ENCODE data around the gene NTN1.

Gene NTN1

GRCh38 chr17:9162275-9162985 lies 141.1 kb downstream of the NTN1 start:
- no peak for DNase-seq (ENCODE audit: low read depth in 2 of 2)

GRCh38 chr17:9166788-9167187 lies 145.5 kb downstream of the NTN1 start:
- no peak for DNase-seq (ENCODE audit: low read depth in 2 of 2)

GRCh38 chr17:9167379-9167778 lies 146.1 kb downstream of the NTN1 start:
- no peak for DNase-seq (ENCODE audit: low read depth in 2 of 2)

GRCh38 chr17:9169116-9169515 lies 147.8 kb downstream of the NTN1 start:
- no peak for DNase-seq (ENCODE audit: low read depth in 2 of 2)

DNA sequence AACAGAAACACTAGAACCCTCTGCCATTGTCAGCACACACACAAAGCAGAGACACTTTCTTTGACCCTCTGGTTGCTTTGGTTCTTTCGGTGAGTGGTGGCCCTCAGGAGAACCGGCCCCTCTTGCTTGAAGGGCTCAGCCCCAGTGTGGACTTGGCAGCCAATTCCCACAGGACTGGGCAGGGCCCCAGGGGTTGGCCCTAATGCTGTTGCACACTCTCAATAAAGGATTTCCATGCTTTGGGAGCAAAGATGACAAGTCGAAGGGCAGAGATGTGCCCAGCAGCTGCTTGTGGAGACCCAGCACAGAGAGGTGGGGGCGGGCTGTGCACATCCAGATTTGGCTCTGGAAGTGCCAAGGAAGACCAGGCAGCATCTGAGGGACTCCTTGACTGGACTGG lies 149.0 kb downstream of the NTN1 start:
- DNase-seq (ENCODE audit: low read depth in 2 of 2), result no peak

DNA sequence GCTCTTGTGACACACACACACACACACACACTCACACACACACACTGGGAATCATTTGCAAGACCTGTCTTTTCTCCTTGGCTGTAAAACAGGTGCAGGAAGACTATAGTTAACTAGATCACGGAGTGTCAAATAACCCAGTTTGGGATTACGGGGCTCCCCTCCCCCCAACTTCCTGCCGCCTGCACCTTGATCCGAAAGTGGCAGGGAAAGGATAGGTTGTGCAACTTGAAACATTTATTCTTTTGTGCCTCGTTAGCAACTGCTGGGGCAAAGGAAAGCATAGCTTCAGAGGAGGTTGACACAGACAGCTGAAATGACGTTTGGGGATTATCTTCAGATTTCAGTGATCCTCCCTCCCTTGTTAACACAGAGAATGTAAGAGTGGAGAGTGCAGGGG lies 149.5 kb downstream of the NTN1 start:
- no peak for DNase-seq (ENCODE audit: low read depth in 2 of 2)

DNA sequence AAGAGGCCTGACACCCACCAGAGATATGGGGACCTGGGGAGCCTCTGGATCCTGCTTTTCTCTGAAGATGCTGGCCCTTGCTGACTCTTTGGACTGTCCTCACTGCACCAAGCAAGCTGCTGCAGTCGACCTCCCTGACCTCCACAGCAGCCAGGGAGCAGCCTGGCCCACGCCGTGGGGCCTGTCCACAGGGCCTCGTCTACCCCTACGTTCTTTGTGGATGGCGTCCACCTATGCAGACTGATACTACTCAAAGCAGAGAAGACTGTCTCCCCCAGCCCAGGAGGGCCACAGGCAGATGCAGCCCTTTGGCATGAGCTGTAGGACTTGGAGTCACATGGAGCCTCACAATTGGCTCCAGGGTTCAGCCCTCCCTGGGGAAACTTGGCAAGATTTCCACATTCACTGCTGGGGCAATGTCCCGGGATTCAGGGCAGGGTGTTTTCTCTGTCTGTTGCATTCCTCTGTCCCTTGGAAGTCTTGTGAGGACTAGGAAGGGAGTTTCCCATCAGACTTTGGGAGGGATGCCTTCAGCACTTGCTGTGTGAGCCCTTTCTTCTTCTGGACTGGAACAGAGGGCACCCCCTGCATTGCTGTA lies 152.2 kb downstream of the NTN1 start:
- DNase-seq (ENCODE audit: low read depth in 2 of 2), result no peak

DNA sequence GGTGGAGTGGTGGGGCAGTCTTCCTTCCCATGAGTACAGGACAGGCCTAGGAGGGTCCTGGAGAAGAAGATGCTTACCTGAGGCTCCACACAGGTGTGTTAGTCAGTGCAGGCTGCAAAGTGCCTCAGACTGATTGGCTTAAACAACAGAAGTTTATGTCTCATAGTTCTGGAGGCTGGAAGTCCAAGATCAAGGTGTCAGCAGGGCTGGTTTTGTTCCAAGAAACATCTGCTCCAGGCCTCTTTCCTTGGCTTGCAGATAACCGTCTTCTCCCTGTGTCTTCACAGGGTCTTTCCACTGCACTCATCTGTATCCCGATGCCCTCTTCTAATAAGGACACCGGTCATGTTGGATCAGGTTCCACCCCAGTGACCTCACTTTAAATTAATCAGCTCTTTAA lies 153.0 kb downstream of the NTN1 start:
- no peak for DNase-seq (ENCODE audit: low read depth in 2 of 2)

DNA sequence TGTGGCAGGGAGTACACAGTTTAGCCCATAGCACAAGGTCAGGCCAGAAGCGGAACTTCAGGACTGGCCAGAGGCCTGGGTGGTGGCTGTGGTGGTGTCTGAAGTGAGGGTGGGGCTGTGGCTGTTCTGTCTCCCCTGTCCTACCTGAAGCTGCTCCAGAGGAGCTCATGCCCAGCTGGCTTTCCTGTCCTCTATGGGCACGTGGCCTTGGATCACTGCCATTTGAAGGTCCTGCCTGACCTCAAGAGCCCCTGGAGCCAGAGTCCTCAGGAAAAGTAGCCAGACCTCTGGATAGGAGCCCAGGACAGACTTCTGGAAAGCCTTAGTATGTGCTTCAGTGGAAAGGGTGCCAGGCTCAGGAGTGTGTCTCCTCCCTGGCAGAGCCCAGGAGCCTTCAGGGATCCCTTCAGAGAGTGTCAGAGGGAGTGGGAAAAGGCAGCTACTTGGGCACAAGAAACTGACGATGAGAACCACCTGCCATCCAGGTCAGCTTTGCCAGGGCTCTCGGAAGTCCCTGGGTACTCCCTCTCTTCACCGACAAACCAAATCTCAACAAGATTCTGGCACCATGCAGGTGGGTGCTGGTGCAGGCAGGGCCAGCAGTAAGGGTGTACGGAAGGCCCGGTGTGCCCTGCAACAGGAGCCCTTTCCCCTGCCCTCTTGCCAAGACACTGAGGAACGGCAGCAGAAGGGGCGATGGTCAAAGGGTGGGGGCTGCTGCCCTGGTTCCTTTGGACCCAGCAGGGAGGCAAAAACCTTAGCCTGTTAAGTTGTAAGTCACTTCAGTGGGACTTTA lies 153.7 kb downstream of the NTN1 start:
- DNase-seq (ENCODE audit: low read depth in 2 of 2), result no peak

- DNase-seq (ENCODE audit: low read depth in 2 of 2), result no peak
Measured at GRCh38 chr17:9175700-9176467, 154.6 kb downstream of the NTN1 start.

DNA sequence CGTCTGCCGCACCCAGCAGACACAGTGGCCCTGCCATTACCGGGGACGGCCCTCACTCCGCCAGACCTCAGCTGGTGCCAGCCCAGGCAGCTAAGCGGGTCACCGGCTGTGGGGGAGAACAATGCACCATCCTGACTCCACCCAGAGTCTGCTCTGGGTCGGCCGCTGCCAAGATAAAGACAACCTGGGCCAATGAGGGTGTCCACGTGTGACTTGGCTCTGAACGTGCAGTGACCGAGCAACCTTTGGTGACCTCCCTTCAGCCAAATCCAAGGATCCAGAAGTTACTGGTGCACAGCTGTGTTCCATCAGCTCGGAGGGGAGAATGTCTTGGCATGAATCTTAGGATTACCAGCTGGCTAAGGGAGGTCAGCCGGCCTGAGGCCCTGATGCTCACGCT lies 155.9 kb downstream of the NTN1 start:
- no peak for DNase-seq (ENCODE audit: low read depth in 2 of 2)

DNA sequence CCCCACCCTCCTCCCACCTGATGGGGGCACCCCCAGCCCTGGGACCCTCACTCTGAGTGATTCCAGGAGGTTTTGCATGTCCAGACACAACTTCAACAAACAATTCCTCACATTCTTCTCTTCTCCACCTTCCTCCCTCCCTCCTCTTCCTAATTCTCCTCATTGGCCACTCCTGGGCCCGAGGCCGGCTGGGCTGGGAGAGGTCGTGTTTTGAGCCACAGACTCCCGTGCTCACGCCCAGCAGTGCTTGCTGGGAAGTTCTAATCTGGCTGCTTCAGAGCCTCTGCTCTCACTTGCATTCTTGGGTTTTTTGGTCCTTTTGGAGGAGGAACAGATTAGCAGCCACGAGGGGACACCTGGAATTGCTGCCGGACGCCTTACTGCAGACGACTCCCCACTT lies 157.0 kb downstream of the NTN1 start:
- DNase-seq (ENCODE audit: low read depth in 2 of 2), result no peak

DNA sequence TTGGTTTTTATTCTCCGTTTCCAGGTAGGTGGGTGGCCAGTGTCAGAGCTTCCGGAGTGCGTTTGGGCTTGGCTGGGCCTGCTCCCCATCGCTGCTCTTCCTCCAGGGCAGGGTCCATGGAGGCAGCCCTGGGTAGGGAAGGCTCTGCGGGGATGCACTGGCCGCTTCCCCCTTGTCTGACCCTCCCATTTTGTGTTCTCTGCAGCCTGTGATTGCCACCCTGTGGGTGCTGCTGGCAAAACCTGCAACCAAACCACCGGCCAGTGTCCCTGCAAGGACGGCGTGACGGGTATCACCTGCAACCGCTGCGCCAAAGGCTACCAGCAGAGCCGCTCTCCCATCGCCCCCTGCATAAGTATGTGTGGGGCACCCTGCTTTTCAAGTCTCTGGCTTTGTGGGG lies 158.3 kb downstream of the NTN1 start:
- no peak for DNase-seq (ENCODE audit: low read depth in 2 of 2)

DNA sequence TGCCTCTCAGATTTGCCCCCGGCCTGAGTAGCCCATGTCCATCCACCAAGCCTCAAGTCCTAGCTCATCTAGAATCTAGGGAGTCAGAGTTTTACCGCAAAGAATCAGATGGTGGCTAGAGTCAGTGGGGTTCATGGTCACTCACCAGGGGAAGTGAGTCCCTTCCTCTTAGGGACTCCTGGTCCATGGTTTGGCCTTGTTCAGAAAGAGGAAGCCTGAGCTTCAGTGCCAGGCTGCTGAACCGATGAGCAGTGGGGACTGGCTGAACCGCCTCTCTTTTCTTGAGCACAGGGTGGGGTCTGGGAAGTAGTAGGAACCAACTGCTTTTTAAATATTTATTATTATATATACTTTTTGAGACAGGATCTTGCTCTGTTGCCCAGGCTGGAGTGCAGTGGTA lies 160.3 kb downstream of the NTN1 start:
- DNase-seq (ENCODE audit: low read depth in 2 of 2), result no peak

DNA sequence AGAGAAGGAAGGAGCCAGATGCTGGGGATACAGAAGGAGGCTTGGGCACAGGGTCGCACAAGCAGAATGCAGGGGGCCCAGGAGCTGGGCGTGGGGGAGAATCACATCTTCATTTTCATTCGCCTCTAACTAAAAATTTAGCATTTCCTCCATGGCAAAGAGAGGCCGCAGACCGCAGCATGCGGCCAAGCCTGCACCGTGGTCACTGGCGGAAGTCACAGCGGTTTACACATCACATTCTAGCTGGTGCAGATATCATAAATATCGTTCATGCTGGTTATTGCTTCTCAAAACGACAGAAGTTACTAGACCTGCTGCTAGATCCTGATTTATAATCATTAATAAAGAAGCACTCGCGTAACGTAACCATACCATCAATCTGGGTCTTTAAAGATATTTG lies 162.0 kb downstream of the NTN1 start:
- no peak for DNase-seq (ENCODE audit: low read depth in 2 of 2)

DNA sequence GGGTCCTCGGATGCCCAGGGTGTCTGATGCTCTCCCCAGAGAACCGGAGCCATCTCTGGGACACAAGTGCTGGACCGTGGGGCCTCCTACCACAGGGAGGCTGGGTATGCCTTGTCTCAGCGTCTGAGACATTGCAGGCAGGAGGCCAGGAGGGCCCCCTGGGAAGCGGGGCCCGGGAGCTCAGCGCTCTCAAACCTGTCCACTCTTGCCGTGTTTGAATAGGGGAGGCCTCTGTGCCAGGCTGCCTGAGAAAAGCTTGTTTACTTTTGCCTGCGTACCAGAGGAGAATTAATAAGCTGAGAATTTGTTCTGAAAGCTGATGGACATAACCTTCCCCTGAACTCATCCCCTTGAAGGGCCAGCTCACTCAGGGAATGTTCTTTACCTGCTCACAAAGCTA lies 163.8 kb downstream of the NTN1 start:
- no peak for DNase-seq (ENCODE audit: low read depth in 2 of 2)

DNA sequence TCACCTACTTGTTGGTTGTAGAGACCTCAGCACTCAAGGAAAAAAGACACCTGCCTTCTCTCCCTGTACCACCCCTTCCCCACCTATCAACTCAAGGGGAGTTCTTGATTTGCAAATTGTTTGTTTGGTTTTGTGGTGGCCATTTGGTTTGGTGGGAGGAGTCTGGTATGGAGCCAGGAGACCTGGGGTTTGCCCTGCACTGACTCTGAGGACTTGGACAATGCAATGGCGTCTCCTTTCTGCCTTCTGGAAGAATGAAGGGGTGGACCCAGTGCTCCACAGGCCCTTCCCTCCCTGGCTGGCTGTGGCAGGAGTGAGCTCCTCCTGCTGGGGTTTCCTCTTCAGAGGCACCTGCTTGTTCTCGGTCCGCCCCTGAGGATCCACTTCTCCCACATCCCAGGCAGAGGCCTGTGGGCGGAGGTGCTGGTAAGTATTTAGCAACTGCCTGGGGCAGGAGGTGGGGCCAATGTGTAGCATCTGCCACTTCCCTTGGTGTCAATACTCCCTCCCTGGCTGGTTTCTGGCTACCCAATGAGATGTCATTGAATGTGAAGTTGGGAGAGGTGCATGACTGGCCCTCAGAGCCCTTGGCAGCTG lies 164.5 kb downstream of the NTN1 start:
- DNase-seq (ENCODE audit: low read depth in 2 of 2), result no peak

GRCh38 chr17:9187828-9188227 lies 166.5 kb downstream of the NTN1 start:
- no peak for DNase-seq (ENCODE audit: low read depth in 2 of 2)

GRCh38 chr17:9188367-9188766 lies 167.1 kb downstream of the NTN1 start:
- DNase-seq (ENCODE audit: low read depth in 2 of 2), result no peak

DNA sequence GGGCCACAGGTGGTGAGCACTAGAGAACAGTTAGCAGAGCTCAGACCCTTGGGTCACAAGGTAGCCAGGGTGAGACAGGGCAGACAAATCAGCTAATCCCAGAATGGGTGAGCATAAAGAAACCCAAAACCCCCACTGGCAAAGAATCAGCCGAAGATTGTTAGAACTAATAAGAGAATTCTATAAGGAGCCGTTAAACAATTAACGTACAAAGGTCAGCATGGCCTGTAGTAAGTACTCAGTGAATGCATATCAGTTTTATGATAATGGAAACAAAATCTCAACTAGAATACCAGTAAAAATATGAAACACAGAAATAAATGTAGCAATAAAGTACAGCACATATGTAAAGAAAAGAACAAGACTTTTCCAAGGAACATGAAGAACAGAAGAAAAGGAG lies 168.6 kb downstream of the NTN1 start:
- DNase-seq (ENCODE audit: low read depth in 2 of 2), result no peak

- DNase-seq (ENCODE audit: low read depth in 2 of 2), result no peak
Measured at GRCh38 chr17:9192010-9192409, 170.7 kb downstream of the NTN1 start.

DNA sequence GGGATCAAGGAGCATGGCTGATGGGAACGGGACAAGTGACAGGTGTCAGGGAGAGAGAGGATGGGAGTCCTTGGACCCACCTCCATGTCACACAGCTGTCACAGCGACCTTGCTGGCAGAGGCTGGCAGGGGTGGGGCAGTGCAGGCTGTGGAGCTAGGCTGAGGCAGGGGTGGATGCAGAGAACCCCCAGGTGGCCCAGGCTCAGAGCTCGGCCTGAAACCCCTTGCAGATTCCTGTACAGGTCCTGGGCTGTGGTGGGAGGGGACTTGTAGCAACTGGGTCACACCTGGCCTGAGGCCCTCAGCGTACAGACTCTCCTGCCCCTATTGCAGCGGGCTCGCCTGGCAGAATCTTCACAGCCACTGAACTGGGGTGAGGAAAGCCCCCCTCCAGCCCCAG lies 174.1 kb downstream of the NTN1 start:
- DNase-seq (ENCODE audit: low read depth in 2 of 2), result no peak
